Heart right ventricle (tissue), 16 donors: ENCODE measurements around the gene CMKLR1. TPM values are rescaled to one million over a fixed set of nuclear protein-coding genes. Genes with fewer than 3 reads are reported as not detected.

Experiments
- ATAC-seq, 8 donors: fragments of 200-7000 bp; cut with Tn5 transposase; one replicate each; pipeline ENCODE4 v1.9.1; 2020; ENCODE audit warnings: mild to moderate bottlenecking in 8 of 8, moderate library complexity in 8 of 8, moderate number of reproducible peaks in 1 of 8
- DNase-seq, 2 donors: peaks; one replicate each; pipeline ENCODE4 v3.0.0-alpha.2; 2020
- H3K27ac ChIP-seq, 10 donors: fragments of 200-600 bp; sonication (generic) in 2 of 10; one replicate each; pipeline versions ENCODE4 v1.5.0 to v1.8.0; 2020 to 2022; ENCODE audit warnings: mild to moderate bottlenecking in 3 of 10
- H3K27me3 ChIP-seq, 7 donors: fragments of 200-600 bp; one replicate each; pipeline ENCODE4 v1.8.0; 2021 to 2022; ENCODE audit warnings: mild to moderate bottlenecking in 2 of 7
- H3K36me3 ChIP-seq, 9 donors: fragments of 200-600 bp; sonication (generic) in 1 of 9; one replicate each; pipeline versions ENCODE4 v1.5.0 to v1.8.0; 2020 to 2022; ENCODE audit warnings: mild to moderate bottlenecking in 2 of 9
- H3K4me1 ChIP-seq, 9 donors: fragments of 200-600 bp; sonication (generic) in 1 of 9; one replicate each; pipeline versions ENCODE4 v1.5.0 to v1.8.0; 2020 to 2022; ENCODE audit warnings: mild to moderate bottlenecking in 4 of 9
- H3K4me3 ChIP-seq, 10 donors: fragments of 200-600 bp; sonication (generic) in 2 of 10; one replicate each; pipeline versions ENCODE4 v1.5.0 to v1.8.0; 2020 to 2022; ENCODE audit warnings: mild to moderate bottlenecking in 7 of 10, moderate library complexity in 2 of 10
- H3K9me3 ChIP-seq, 11 donors: fragments of 200-600 bp in 10 of 11; sonication (generic) in 2 of 11; one replicate each; pipeline versions ENCODE4 v1.5.0 to v1.8.0; 2013 to 2022; ENCODE audit warnings: mild to moderate bottlenecking in 2 of 11, control low read depth in 1 of 11, moderate library complexity in 1 of 11
- CTCF ChIP-seq, 9 donors: fragments of 200-600 bp; sonication (generic) in 2 of 9; IDR thresholded peaks; one replicate each; pipeline versions ENCODE4 v1.5.0 to v1.8.0; 2021 to 2022; ENCODE audit warnings: antibody characterized with exemption in 9 of 9, mild to moderate bottlenecking in 5 of 9, moderate library complexity in 1 of 9
- WGBS, 2 donors: extraction: QIAGEN DNeasy Blood & Tissue Kit; methylation state at CpG; one replicate each; pipeline ENCODE4 v1.1.7; 2013; ENCODE audit warnings: inconsistent platforms in 1 of 2; 5-methylcytosine and 5-hydroxymethylcytosine counted together
- intact Hi-C, 10 donors: fragments of 100-400 bp; cut with DNase I; formaldehyde crosslinking; loops; one replicate each; pipeline versions ENCODE4 v1.11.1 to v1.14.2; 2022
- polyA plus RNA-seq, 2 donors: library from polyadenylated mRNA; stranded (reverse); fragments of 200-250 nt; gene quantifications; one replicate each; pipeline ENCODE4 v1.2.3, GENCODE V29; 2013
- total RNA-seq, 10 donors: library from RNA; stranded (reverse); fragmentation: NEBNext Ultra II Directional in 3 of 10; extraction: Animal tissue kit (Norgen Biotek cat#: 25700) in 3 of 10; gene quantifications; one replicate each; pipeline versions ENCODE4 v1.2.1 to v1.2.4, GENCODE V29; 2021 to 2023
- donor health status: Arrhythmogenic right ventricular cardiomyopathy.
- donor health status: ischemic (EF 13 %, LVEDD 7.1; RV severe dilation, severe dysfunction).
- donor health status: healthy with polysubstance abuse.
- donor health status: DM: no; HTN: yes; CAD: no.
- donor health status: DM: no; HTN: no; CAD: no.
- donor health status: ischemic (EF 25% LVEDD 6.9; RV normal size, moderate dysfunction).
- donor health status: ischemic (EF 25% LVEDD 5.7; RV mildly dilated, moderate dysfunction).
- donor health status: healthy.
- donor health status: DM: yes; HTN: yes; CAD: no.
- donor health status: Ischemic cardiomyopathy.
- donor health status: ischemic (EF 35%, LVEDD 5.7; RV mildly dilated, moderate dysfunction).
- donor health status: nonischemic (EF 11% LVEDD 7.7; RV severe dilation, severe dysfunction).
- donor health status: DM: yes; HTN: yes; CAD: no.
- donor health status: PGD.
- donor health status: ischemic (EF 29% LVEDD 5.4; RV normal size, mild dysfunction).
- donor health status: nonischemic (EF 23%, LVEDD 6.1; RV moderate dilation, normal function).

CMKLR1 gene
- total and polyA plus RNA-seq, 12 donors = 2.2 to 24.0 (median 5.1) TPM

GRCh38 chr12:108367436-108367835, 28.3 kb upstream of the CMKLR1 start:
- Histone ChIP-seq H3K36me3 (no peaks in the 10 kb centered on the region), H3K9me3 (no peaks in the 10 kb centered on the region), H3K27ac (no peak overlapping the region), H3K4me1 (peaks cover 0 to 19% (median 0%) of the 10 kb centered on the region in 9 donors), H3K4me3 (no peak overlapping the region), H3K27me3 (no peaks in the 10 kb centered on the region)
- intact Hi-C loops = no loop called here
- TF ChIP-seq CTCF (IDR thresholded peaks at IDR 0.05) = no peak
- no peak for DNase-seq
- WGBS, 2 donors = 80 to 82% methylated on average over 7 of the region's 7 CpGs
- peak in 4 of 8 donors; percentile 25 to 59 (median 42) for ATAC-seq

GRCh38 chr12:108365324-108365723, 26.2 kb upstream of the CMKLR1 start:
- ATAC-seq (no peak), DNase-seq (no peak)
- Histone ChIP-seq H3K27ac (no peak overlapping the region), H3K27me3 (no peaks in the 10 kb centered on the region), H3K9me3 (no peaks in the 10 kb centered on the region), H3K36me3 (no peaks in the 10 kb centered on the region), H3K4me3 (no peak overlapping the region), H3K4me1 (peaks cover 0 to 17% (median 0%) of the 10 kb centered on the region in 9 donors)
- intact Hi-C loops = no loop called here
- no peak for TF ChIP-seq CTCF (IDR thresholded peaks at IDR 0.05)

GRCh38 chr12:108364879-108365278, 25.8 kb upstream of the CMKLR1 start:
- Histone ChIP-seq H3K36me3 (no peaks in the 10 kb centered on the region), H3K27ac (no peak overlapping the region), H3K4me1 (peaks cover 0 to 20% (median 0%) of the 10 kb centered on the region in 9 donors), H3K4me3 (no peak overlapping the region), H3K9me3 (no peaks in the 10 kb centered on the region), H3K27me3 (no peaks in the 10 kb centered on the region)
- intact Hi-C loops = loop anchor here in 1 of 10 donors (1.0 kb wide), 1 partner anchor 7 kb away; no protein-coding TSS in a partner anchor
- ATAC-seq (no peak), DNase-seq (no peak)
- 80 to 87% methylated on average over 3 of the region's 3 CpGs for WGBS, 2 donors
- no peak for TF ChIP-seq CTCF (IDR thresholded peaks at IDR 0.05)

GRCh38 chr12:108363565-108363964, 24.5 kb upstream of the CMKLR1 start:
- TF ChIP-seq CTCF (IDR thresholded peaks at IDR 0.05) = no peak

More at GRCh38 chr12:108363565-108363964, 24.5 kb upstream of the CMKLR1 start:
- Histone ChIP-seq H3K9me3 (no peaks in the 10 kb centered on the region), H3K36me3 (no peaks in the 10 kb centered on the region), H3K4me3 (no peak overlapping the region), H3K4me1 (peaks cover 0 to 20% (median 0%) of the 10 kb centered on the region in 9 donors), H3K27me3 (peaks cover 0 to 5% (median 0%) of the 10 kb centered on the region in 7 donors), H3K27ac (no peak overlapping the region)
- 52 to 100% methylated on average over 1 of the region's 1 CpG for WGBS, 2 donors
- no peak for DNase-seq
- intact Hi-C loops = no loop called here
- ATAC-seq = no peak
